HG03039 (cell line): ENCODE data around the gene NAB2.
"Not testable (repeated sequence)": the region's sequence is repeated elsewhere in the genome, so short reads cannot be mapped to it uniquely, and the experiment has no call there.

Experiments used
- ATAC-seq: cut with Tn5 transposase; IDR thresholded peaks from one replicate; pipeline ENCODE4 v1.9.1; 2021; ENCODE audit warnings: mild to moderate bottlenecking, moderate library complexity; ENCODE audit not compliant: unreplicated experiment

NAB2 gene

DNA sequence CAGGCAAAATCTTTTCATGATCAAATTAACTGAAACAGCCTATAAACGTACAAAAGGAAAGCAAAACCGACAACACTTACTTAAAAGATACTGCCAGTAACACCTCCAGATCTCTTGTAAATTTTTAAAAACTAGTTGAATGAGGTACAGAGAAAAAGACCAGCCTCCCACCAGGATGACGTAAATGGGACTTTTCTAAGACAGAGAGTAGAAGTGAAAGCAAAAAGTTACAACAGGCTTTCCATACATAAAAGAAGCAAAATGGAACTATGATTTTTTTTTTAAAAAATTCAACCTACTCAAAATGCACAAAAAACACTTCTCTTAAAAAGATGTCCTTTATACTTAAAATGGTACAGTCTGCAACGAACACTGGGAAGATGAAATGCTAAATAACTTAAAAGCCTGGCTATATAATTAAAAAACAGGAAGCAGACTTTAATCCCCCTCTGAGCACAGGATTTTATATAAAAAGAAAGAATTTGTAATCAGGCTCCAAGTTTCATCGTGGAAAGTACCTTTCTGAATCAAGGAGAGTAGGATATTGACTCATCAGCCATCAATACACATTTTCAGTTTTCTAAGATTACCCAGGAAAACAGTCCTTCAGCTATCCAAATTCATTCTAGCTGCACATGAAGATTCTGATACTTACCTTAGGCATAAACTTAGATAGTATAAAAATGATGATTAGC lies 24.8 kb upstream of the NAB2 start:
- ATAC-seq = peak; percentile 59

DNA sequence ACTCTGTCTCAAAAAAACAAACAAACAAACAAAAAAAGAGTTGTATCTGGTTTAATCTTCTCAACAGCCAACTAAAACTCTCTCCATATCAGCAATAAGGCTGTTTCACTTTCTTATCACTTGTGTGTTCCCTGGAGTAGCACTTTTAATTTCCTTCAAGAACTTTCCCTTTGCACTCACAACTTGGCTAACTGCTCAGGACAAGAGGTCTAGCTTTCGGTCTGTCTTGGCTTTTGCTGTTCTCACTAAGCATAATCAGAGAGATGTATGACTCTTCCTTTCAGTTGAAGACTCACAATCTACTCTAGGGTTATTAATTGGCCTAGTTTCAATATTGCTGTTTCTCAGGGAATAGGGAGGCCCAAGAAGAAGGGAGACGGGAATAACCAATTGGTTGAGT lies 22.7 kb upstream of the NAB2 start:
- ATAC-seq = no peak

- no peak for ATAC-seq
Measured at GRCh38 chr12:57069523-57069922, 19.4 kb upstream of the NAB2 start.

DNA sequence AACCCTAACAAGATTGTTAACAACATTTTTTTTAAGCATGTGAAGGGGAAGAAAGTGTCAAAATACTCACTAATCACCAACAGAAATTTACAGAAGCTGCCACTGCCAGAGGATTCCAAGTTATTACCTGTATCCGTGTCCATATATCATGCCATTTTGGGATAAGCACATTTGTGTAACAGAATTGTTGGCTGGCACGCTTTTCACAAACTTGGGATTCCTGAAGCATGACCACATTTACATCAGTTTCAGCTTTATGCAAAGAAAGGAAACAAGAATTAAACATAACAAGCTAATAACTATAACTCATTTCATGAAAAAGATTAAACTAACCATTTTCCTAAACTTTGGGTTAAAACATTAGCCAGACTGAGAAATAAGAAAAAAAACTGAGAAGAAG lies 16.3 kb upstream of the NAB2 start:
- ATAC-seq = no peak

DNA sequence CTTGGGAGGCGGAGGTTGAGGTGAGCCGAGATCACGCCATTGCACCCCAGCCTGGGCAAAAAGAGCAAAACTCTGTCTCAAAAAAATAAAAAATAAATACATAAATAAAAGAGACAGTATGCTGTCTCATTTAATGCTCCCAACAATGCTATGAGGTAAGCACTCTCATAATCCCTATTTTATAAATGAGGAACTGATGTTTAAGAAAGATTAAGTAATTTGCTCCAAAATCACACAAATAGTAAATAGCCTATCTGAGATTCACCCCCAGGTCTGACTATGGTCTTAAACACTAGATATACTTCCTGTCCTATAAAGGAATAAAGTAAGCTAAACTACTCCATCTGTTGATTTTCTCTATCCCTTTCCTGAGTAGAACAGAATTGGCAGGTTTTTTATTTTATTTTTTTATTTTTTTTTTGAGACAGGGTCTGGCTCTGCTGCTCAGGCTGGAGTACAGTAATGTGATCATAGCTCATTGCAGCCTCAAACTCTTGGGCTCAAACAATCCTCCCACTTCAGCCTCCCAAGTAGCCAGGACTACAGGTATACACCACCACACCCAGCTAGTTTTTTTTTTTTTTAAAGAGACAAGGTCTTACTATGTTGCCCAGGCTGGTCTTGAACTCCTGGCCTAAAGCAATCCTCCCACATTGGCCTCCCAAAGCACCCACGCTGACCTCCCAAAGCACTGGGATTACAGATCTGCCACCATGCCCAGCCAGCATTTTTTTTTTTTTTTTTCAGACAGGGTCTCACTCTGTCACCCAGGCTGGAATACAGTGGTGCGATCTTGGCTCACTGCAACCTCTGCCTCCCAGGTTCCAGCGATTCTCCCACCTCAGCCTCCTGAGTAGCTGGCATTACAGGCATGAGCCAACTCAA lies 15.1 kb upstream of the NAB2 start:
- ATAC-seq = not testable (repeated sequence)

GRCh38 chr12:57078519-57079404 lies 10.2 kb upstream of the NAB2 start, which contains the start of gene NEMP1:
TSS of gene NEMP1 (minus strand) at chr12:57078791. CDS start at chr12:57078745, 46 bp downstream.
- ATAC-seq = peak; percentile 94

DNA sequence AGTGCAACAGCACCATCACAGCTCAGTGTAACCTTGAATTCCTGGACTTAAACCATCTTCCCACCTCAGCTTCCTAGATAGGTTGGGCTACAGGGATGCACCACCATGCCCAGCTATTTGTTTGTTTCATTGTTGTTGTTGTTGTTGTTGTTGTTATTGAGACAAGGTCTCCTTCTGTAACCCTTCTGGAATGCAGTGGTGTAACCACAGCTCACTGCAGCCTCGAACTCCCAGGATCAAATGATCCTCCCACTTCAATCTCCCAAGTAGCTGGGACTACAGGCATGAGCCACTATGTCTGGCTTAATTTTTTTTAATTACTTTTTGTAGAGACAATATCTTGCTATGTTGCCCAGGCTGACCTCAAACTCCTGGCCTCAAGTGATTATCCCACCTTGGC lies 9.1 kb upstream of the NAB2 start:
- no peak for ATAC-seq

DNA sequence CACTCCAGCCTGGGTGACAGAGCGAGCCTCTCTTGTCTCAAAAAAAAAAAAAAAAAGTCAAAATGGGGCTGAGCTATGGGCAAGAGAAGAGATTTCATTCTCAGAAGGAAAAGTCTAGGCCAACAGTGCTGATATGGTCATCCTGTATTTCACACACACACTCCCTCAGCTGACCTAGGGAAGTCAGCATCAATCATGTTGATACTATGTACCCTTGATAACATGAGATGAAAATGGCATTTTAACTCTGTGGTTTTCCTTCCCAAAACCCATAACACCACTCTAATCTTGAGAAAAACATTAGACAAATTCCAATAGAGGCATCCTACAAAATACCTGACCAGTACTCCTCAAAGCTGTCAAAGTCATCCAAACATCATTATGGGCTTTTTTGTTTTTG lies 8.1 kb upstream of the NAB2 start:
- ATAC-seq = no peak

DNA sequence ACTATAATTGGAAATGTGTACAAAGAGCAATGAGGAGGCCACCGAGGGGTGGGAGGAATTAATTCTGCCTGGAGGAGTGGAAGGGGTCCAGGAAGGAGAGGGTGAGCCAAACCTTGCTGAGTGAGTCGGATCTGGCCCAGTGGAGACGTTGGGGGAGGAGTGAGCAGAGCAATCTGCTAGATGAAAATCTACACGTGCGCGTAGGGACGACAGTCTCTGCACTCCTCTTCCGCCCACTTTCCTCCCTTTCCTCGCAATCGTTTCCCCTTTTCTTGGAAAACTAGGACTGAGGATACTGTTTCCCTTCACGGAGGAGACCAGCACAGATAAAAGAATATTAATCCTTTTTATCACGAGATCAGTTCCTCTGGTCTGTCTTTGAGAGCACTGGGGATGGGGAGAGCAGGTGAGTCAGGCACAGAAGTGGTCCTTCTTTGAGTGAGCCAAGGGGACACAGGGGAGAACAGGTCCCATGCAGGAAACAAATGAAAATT lies 2.9 kb upstream of the NAB2 start:
- ATAC-seq = no peak

GRCh38 chr12:57086493-57087009 lies 2.4 kb upstream of the NAB2 start:
- ATAC-seq = no peak

DNA sequence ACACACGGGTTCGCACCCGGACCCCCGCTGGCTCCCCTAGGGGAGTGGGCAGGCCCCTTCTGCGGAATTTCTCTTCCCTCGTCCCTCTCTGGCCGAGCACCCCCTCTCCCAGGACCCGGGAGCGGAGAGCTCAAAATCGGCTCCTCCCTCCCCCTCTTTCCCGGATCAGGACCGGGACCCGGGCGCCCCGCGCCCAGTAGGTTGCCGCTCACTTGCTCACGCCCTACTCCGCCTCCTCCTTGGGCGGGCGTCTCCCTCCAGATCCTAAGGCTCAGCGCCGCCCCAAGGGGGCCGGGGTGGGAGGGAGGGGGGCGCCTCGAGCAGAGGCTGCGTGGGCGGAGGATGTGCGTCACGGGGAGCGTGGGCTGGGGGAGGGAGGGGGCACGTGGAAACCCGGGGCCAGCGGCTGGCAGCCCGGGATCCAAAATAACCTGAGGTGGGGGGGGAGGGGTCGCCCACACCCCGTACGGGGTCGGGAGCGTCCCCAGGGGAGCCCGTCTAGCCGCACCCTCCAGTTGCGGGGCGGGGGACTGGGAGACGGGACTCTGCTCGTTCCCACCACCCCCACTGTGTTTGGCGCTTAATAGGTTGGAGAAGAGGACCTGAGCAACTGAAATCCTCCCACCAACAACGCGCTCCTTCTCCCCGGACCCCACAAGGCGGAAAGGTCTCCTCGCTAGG lies 1.8 kb upstream of the NAB2 start:
- ATAC-seq = peak; percentile 31

DNA sequence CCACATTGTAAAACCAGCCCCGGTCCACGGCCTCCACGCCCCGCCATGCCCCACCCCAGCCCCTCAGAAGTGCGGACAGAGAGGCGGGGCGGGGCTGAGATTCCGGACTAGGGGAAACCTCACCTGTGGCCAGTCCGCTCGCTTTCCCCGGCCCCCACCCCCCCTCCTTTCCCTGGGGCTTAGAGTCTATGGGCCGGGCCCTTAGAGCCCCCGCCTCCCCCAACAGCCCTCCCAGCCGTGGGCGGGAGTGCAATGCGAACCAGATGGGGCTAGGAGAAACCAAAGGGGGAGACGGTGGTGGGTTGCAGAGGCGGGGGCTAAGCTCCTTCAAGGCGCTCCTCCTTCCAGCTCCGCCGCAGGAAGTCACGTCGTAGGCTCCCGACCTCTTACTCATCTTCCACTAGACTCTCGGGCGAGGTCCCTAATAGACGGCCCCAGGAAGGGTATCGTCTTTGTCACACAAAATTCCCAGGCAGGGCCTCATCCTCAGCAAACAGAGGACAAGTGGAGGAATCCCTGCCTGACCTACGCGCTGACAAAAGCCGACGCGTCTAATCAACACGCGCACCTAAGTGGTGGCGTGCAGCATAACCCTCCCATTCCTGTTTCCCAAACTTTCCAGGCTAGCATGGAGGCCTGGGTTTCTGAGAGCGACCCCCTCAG lies 1.1 kb upstream of the NAB2 start:
- ATAC-seq = peak; percentile 21

DNA sequence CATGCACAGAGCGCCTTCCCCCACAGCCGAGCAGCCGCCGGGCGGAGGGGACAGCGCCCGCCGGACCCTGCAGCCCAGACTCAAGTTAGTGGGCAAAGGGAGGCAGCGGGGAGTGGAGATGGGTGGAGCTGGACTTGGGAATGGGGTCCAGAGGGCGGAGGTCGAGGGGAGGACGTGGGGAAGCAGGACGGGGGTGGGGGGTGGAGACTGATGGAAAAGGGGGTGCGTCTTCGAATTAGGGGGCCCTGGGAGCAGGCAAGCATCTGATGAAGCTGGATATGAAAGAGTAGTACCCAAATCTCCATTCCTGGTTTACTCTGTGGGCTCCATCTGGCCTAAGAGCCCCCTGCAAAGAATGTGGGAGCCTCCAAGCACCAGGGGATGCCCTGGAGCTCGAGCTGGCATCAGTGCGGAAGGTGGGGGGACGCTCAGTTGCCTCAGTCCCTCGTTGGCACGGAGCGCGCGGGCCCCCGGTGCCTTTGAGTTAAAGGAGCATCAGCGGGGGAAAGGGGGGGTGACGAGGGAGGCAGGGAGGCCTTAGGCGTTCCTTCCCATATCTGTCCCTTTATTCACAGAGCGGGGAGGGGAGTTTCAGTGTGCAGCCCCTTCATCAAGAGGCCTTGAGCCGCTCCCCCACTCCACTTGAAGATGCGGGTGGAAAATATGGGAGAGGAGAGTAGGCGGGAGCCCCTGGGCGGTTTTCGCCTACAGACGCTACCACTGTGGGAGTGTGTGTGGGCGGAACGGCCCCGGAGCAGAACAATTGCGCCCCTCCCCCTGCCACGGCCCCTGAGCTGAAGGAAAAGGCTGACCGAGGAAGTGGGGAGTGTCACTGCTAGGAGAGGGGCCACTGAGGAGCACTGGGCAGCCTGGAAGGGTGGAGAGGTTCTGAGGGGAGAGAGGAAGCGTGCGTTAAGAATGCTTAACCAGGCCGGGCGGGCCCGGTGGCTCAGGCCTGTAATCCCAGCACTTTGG lies 644 bp downstream of the NAB2 start:
- no peak for ATAC-seq

GRCh38 chr12:57090490-57090889 lies 1.6 kb downstream of the NAB2 start:
- ATAC-seq = no peak

GRCh38 chr12:57090924-57091637 lies 2.2 kb downstream of the NAB2 start:
- ATAC-seq = no peak

DNA sequence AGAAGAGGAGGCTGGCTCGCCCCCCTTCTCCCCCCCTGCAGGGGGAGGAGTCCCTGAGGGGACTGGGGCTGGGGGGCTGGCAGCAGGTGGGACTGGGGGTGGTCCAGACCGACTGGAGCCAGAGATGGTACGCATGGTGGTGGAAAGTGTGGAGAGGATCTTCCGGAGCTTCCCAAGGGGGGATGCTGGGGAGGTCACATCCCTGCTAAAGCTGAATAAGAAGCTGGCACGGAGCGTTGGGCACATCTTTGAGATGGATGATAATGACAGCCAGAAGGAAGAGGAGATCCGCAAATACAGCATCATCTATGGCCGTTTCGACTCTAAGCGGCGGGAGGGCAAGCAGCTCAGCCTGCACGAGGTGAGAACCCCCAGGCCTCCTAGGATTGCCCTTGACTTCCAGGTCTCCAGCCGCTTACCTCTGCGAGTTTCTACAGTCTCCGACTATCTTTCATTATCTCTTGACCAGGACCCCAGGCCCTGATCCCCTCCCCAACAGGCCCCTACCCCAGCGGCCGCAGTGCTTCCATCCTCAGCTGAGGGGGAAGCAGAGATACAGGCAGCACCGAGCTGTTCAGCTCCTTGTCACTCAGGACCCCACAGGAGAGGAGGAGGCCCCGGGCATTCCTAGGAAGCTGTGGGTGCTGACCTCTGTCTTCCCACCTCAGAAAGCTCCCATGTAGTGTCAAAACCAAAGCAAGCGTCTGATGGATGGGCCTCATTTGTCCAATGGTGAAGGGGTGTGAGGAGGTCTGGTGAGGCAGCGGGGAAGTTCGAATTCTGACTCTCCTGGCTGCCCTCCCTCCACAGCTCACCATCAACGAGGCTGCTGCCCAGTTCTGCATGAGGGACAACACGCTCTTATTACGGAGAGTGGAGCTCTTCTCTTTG lies 3.0 kb downstream of the NAB2 start:
- no peak for ATAC-seq

GRCh38 chr12:57092529-57092862 lies 3.6 kb downstream of the NAB2 start:
- no peak for ATAC-seq
